ENCODE measurements around the gene MPPE1.

DNA sequence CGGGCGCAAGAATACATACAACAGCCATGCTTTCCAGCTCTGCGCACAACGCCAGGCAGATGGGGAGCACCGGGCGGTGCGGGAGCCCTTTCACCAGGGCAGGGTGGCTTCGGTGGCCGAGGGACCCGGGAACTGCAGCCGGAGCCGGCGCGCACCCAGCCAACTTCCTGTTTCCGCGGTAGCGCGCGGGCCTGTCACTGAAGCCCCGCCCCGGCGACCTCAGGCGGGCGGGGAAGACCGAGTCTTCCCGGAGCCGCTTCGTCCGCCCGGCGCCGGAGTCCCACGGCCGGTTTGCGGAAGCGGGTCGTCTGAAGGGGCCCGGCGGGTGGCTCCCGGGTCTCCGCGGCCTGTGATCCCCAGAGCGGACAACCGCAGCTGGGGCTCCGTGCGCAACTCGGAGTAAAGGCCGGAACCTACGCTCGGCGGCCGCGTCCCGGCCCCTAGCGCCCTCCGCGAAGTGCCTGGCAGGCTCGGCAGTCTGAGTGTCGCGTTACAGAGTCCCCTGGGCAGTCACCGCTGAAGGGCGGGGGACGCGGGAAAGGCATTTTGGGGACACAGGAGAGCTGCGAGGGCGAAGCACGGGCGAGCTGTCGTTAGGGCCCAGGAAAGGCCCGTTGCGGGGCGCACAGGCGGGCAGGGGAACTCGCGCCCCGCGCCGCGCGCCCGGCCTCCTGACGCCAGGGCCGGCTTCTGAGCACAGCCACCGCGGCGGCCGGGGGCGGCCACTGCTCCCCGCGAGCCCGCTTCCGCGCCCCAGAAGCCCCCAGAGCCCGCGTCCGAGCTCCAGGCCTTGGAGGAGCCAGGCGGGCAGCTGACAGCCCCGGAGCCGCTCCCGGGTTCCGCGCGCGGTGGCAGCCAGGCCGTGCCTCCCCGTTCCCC is at the start of gene MPPE1:
- TF ChIP-seq, protein P1, sequence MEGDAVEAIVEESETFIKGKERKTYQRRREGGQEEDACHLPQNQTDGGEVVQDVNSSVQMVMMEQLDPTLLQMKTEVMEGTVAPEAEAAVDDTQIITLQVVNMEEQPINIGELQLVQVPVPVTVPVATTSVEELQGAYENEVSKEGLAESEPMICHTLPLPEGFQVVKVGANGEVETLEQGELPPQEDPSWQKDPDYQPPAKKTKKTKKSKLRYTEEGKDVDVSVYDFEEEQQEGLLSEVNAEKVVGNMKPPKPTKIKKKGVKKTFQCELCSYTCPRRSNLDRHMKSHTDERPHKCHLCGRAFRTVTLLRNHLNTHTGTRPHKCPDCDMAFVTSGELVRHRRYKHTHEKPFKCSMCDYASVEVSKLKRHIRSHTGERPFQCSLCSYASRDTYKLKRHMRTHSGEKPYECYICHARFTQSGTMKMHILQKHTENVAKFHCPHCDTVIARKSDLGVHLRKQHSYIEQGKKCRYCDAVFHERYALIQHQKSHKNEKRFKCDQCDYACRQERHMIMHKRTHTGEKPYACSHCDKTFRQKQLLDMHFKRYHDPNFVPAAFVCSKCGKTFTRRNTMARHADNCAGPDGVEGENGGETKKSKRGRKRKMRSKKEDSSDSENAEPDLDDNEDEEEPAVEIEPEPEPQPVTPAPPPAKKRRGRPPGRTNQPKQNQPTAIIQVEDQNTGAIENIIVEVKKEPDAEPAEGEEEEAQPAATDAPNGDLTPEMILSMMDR (IDR thresholded peaks at IDR 0.05; ENCODE audit: low read length), result no peak
- no peak for TF ChIP-seq EZH2 (optimal IDR thresholded peaks at IDR 0.05; ENCODE audit: low read depth, low read length)
